Bone marrow (tissue), 2 donors: ENCODE measurements around the gene SLC17A5.
"Not testable (repeated sequence)": the region's sequence is repeated elsewhere in the genome, so short reads cannot be mapped to it uniquely, and the experiment has no call there.

Experiments used
- DNase-seq, 2 donors: peaks; one replicate each; lab custom pipeline; 2025; lab: John Stamatoyannopoulos, UW

SLC17A5 gene

DNA sequence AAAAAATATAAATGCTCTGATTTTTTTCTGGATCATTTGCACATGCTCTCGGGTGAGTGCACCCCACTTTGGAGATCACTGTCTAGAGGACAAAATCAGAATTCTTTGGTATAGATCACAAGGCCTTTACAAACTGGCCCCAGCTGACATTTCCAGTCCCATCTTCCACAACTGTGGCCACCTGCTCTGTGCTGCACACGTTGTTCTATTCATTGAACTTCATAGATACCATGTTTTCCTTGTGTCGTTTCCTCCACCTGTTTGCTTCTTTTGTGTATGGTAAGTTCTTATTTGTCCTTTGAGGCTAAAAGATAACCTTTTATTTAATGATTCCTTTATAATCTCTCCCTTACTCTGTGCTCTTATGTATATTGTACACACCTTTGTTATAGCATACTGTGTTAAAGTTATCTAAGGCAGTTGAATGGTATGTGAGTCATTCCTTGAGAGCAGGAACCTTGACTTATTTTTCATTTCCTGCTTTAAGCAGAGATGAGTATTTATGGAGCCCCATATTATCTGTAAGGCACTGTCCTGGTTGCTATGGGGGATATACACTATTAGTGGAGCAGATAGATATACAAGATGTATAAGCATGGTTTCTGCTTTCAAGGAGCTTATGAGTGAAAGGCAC, 12.0 kb upstream of the SLC17A5 start:
- DNase-seq, result peak in 1 of 2 donors; percentile 30

DNA sequence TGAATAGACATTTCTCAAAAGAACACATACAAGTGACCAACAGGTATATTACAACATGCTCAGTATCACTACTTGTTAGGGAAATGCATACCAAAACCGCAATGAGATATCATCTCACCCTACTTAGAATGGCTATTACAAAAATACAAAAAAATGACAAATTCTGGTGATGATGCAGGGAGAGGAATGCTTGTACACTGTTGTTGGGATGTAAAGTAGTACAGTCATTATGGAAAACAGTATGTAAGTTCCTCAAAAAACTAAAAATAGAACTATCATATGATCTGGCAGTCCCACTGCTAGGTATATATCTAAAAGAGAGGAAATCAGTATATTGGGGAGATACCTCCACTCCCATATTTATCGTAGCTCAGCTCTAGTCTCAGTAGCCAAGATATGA, 10.9 kb upstream of the SLC17A5 start:
- DNase-seq, result no peak

DNA sequence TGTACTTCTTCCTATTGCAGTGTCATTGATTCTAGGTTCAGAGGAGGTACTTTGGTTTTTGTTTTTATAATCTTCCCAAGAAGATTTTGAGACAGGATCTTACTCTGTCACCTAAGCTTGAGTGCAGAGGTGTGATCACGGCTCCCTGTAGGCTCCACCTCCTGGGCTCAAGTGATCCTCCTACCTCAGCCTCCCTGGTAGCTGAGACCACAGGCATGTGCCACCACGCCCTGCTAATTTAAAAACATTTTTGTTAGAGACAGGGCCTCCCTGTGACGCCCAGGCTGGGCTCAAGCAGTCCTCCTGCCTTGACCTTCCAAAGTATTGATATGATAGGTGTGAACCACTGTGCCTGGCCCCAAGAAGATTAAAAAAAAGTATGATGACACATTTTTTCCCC, 3.4 kb upstream of the SLC17A5 start:
- DNase-seq, result no peak

DNA sequence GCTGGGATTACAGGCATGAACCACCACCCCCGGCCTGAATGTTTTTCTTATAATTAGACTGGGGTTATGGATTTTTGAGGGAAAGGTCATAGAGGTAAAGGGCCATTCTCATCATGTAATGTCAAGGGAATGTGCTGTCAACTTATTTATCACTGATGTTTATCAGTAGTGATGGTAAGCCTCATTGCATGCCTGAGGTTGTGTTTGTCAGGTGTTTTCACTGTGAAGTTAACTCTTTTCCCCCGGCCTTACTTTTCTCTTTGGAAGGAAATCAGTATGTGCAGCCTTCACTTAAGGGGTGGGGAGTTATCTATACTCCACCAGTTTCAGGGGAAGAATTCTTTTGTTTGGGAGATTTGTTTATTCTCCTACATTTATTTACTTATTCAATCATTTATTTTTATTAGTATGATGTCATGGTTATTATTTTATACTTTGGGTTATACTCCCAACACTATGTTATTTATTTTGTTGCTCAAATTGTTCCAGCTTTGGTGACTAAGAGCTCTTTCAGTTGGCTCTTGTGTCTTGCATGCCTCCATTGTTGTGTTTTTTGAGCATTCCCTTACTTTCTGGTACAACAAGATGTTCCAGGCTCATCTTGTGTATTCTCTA, 2.8 kb upstream of the SLC17A5 start:
- no peak for DNase-seq

DNA sequence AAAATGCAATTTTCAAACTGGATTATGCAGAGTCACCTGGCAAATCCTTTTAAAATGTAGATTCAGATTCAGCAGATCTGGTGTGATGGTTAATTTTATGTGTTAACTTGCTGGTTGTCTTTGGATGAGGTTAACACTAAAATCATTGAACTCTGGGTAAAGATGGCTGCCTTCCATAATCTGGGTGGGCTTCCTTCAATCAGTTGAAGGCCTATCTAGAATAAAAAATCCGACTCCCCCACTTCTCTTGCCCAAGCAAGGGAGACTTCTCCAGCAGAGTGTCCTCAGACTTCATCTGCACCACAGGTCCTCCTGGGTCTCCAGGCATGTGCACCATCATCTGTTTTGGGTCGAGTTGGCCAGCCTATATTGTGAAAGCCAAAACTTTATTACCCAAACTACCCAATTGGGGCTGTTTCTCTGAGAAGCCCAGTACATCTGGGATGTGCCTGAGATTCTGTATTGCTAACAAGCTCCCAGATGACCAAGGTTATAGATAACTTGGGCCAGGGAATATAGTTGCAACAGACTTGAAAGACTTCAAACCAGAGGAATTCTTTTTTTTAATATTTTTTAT, 1.6 kb upstream of the SLC17A5 start:
- no peak for DNase-seq

DNA sequence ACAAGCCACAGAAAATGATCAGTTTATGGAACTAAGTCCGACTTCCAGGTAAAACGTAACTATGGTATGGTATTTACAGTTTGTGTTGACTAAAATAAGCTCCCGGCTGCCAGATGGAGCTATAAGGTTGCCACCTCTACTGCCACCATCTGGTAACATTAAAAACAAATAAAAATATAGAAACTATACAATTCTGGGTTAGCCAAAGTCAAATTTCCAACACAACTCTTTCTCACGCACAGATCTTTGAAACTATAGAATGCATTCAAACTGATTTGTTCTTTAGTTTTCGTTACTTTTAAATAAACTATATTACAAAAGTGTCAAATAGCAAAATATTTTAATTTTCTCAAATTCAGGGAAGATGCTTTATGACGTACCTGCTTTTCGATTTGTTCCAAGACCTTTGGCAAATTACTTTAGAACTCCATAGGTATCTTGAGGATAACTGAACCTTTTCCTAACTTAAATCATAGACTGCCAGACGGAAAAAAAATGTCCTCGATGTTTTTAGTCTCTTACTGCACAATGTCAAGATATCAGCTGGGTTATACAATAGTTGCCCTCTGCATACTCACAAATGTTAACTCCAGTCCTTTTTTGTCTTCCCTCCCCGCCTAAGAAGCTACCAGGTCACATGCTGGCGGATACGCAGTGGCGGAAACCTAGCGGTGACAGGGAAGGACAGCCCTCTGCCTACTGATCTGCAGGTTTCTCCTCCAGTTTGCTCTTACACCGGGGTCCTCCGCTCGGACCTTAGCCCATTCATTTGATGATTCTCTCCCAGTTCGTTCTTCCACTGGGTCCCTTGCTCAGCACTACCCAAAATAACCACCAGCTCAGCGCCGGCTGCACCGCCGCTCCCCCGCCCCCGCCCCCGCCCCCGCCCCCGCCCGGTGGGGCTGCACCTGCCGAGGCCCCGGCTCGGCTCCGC, 888 bp downstream of the SLC17A5 start:
- peak; percentile 33 to 46 for DNase-seq

DNA sequence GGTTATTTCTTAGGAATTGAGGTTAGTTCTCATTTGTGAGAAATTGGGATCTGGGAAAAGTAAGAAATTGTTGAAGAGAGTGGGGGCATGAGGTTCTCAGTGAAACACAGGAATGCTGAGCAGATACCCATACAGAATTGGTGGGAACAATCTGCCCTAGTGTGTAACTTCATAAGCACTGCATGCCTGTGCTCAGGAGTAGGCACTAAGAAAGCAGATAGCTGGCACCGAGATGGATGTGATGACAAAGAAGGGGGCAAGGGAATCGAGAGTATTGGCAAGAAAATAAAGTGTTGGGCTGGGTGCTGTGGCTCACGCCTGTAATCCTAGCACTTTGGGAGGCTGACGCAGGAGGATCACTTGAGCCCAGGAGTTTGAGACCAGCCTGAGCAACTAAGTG, 4.0 kb downstream of the SLC17A5 start:
- no peak for DNase-seq

DNA sequence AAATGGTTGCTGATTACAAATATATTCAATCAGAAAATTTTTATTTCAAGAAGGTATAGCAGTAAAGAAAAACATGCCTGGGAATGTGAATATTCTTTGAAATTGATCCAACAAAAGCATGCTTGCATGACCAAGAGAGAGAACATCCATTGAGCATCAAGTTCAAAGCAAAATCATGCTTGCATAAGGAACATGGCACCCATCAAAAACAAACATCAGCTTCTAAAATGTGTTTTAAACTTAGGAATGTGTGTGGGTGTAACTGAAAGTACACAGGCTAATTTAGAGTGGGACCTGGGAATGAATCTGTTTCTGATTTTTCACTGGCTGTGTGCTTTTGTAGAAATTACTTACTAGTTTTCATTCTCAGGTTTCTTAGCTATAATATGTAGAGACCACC, 5.6 kb downstream of the SLC17A5 start:
- DNase-seq, result no peak

DNA sequence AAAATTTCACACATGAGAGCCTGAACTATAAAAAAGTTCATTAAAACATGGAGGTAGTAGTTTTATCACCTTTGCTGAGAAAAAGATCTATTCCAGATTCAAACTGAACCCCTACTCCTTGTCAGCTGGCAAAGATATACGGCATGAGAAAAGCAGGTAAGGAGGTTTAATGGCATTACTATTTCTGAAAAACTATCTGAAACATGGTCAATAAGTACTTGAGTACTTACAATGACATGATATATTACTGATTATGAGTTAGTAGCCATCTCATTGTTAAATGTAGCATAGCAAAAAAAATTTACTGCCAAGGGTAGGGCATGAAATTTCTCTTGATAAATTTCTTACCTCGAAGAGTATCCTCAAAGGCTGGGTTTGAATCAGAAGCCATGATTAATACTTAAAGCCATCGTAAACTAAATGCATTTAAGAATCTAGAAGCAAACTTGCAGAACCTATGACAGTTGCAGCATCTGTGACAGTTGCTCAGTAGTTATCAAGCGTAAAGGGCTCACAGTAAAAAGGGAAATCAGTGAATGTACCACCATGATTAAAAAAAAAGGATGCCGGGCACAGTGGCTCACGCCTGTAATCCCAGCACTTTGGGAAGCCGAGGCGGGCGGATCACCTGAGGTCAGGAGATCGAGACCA, 8.7 kb downstream of the SLC17A5 start:
- DNase-seq, result no peak

DNA sequence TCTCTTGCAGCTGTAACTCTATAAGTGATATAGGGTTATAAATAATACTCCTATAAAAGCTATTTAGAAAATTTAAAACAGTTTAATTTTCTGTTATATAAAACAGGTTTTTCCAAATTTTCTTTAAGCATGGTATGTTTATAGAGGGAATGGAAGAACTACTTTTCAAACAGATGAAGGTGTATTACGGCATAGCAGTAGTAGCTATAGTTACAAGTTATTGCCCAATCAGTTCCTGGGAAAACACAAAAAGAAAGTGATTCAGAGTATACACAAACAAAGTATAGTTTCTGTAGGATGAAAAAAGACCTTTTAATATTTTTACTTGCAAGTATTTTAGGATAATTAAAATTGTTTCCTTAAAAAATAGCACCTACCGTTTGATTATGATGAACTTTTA, 9.8 kb downstream of the SLC17A5 start:
- no peak for DNase-seq

DNA sequence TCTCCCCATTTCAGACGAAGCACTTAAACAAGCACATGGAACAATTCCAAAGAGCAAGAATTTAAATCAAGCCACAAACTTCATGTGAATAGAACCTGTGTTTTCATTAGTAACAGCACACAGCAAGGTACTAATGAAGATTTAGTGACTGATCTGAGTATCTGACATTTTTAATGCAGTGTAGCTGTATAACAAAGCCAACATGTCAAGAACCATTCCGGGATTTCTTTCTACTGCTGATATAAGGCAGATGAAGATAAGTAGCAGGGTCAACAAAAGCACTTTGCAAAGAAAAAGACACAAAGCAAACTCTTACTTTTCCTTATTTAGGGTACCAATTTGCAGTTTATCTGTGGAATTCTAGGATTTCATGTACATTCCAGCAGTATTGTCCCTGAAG, 11.3 kb downstream of the SLC17A5 start:
- no peak for DNase-seq

DNA sequence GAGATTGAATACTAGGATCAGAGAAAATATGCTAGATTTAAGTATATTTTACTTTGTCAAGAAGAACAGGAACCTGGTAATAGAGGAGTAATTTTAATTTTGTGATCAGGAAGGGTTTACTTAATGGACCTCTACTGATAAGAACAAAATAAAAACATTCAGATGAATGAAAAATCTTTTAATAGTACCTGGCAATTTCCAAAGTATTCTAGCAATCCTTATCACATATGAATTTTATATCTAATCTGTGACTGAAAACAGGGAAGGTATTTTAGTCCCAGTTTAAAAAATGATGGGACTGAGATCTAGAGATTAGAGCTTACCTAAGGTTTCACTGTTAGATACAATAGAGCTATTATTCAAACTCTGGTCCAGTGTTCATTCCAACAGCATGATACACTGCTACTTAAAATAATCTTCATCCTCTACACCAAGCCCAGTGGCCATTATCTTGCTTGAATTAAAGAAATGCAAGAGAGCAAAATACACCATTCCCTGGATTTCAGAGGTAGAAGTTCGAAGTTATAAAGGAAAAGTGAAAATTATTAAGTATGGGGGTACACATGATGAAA, 13.5 kb downstream of the SLC17A5 start:
- DNase-seq, result no peak

DNA sequence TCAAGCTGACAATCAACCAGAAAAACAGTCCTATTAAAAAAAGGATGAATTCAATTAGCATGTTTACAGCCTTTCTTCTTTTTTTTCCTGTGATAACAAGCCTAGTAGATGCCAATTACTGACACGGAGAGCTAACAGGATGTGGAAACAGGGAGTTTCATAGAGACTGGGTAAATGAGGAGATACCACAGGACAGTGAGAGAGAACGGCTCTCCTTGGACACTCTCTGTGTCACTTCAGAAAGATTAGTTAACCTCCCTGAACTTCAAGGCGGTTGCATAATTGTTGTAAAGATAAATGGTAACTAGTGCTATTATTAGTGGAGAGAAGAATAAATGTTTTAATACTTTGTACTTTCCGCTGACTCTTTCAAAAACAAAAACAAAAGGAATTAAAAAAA, 14.8 kb downstream of the SLC17A5 start:
- DNase-seq, result no peak

DNA sequence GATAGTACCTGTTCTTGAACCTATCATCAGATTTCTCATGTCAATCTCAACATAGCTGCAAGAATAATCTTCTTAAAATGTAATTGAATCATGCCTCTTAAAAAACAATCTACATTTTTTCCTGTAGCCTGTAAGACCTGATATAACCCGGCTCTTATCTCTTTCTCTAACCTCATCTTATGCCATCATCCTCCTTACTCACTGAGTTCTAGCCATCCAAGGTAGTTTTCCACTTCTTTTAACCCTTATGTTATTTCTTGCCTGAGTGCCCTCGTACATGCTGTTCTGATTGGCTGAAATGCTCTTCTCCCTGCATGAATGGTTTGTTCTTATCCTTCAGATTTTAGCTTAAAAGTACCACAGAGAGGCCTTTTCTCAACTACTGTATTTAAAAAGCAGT, 16.4 kb downstream of the SLC17A5 start:
- DNase-seq, result no peak

DNA sequence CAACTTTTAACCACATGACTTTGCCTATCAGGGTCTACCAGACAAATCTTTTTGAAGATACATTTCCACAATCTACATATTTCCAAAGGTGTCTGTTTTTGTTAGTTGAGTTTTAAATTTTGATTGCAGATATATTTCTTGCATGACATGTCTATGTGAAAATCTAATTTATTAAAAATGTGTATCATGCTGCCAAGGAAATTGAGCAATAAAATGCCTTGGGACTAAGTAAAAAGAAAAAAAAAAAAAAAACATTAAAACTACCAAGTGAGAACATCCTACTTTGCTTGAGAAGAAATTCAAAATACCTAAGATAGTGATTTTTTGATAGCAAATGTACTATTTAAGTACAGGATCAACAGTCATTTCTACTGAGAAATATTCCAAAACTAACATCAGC, 17.7 kb downstream of the SLC17A5 start:
- DNase-seq, result no peak

DNA sequence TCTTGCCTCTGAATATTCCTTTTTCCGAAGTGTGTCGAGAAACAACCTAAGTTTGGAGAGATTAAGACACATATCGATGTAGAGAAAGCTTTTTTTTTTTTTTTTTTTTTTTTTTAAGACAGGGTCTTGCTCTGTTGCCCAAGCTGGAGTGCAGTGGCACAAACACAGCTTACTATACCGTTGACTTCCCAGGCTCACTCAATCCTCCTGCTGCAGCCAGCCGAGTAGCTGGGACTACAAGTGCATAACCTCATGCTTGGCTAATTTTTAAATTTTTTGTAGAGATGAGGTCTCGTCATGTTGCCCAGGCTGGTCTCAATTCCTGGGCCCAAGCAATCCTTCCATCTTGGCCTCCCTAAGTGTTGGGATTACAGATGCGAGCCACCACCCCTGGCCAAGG, 21.4 kb downstream of the SLC17A5 start:
- DNase-seq, result no peak

DNA sequence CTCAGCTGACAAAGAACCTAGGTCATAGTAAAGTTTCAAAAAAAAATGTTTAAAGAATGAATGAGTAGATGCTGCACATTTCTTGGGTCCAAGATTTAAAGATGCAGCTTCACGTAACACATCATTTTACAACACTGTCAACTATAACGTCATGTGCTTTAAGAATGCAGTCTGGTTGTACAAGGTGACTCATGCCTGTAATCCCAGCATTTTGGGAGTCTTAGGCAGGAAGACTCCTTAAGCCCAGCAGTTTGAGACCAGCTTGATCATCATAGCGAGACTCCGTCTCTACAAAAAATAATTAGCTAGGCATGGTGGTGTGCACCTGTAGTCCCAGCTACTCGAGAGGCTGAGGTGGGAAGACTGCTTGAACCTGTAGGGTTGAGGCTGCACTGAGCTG, 21.9 kb downstream of the SLC17A5 start:
- no peak for DNase-seq

DNA sequence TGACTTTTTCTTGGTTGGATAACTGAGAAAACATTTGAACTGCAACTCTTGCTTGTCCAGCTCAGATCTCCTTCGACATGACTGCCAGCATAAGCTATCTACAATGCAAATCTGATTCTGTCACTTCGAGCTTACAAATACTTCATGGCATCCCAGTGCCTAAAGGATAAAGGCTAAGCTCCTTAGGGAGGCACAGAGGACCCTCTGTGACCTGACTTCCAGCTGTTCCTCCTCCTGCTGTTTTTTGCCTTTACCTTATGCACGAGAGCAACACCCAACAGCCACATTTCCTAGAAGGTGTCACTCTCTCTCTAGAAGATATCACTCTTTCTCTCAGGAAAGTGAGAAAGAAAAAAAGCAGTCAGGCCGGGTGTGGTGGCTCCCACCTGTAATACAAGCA, 23.4 kb downstream of the SLC17A5 start:
- DNase-seq, result no peak

DNA sequence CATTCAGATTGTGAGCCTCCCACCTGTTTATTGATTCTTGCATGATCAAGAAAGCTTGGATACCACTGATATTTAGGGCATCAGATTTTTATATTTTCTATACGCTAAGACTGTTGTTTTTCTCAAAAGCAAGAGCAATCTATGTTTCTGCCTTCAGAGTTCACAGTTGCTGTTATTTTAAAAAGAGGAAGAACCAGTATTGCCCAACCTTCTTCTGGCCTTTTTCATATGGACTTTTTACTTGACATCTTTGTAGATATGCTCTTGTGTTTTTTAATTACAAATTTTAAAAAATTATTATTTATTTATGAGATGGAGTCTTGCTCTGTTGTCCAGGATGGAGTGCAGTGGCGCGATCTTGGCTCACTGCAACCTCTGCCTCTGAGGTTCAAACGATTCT, 28.9 kb downstream of the SLC17A5 start:
- peak in 1 of 2 donors; percentile 3 for DNase-seq

DNA sequence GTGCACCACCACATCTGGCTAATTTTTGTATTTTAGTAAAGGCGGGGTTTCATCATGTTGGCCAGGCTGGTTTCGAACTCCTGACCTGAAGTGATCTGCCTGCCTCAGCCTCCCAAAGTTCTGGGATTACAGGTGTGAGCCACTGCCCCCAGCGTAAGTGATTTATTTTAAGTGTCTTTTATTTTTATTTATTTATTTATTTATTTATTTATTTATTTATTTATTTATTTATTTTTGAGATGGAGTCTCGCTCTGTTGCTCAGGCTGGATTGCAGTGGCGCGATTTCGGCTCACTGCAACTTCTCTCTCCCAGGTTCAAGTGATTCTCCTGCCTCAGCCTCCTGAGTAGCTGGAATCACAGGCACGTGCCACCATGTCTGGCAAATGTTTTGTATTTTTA, 30.3 kb downstream of the SLC17A5 start:
- DNase-seq, result not testable (repeated sequence)

DNA sequence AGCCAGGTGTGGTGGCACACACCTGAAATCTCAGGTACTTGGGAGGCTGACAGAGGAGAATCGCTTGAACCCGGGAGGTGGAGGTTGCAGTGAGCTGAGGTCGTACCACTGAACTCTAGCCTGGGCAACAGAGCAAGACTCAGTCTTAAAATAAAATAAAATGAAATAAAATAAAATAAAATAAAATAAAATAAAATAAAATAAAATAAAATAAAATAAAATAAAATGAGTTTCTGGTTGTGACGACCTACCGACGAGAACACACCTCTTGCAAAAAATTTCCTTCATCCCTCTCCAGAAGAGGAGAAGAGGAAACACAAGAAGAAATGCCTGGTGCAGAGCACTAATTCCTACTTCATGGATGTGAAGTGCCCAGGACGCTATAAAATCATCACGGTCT, 35.7 kb downstream of the SLC17A5 start:
- not testable (repeated sequence) for DNase-seq

DNA sequence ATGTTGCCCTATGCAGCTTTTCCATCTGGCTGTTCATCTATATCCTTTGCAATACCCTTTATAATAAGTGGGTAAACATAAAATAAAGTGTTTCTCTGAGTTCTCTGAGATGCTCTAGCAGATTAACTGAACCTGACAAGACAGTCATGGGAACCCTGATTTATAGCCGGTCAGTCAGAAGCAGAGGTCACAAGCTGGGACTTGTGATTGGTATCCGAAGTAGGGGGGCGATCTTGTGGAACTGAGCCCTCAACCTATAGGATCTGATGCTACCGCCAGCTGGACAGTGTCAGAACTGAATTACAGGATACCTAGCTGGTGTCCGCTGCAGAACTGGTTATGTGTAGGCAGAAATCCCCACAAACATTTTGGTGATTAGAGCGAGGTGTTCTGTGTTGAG, 39.0 kb downstream of the SLC17A5 start:
- no peak for DNase-seq
